Thymus (tissue), 11 donors: ENCODE measurements around the gene ZBTB37. TPM values are rescaled to one million over a fixed set of nuclear protein-coding genes. Genes with fewer than 3 reads are reported as not detected.

ENCODE experiments used
- DNase-seq, 9 donors: peaks; one replicate each; pipeline ENCODE4 v3.0.0-alpha.2; 2013; ENCODE audit warnings: low spot score in 9 of 9, low read depth in 6 of 9, missing footprints in 1 of 9
- H3K27ac ChIP-seq, 2 donors: one replicate each; pipeline ENCODE4 v1.5.1; 2013; ENCODE audit warnings: control low read depth in 1 of 2, low read depth in 1 of 2, low read length in 1 of 2, mild to moderate bottlenecking in 1 of 2, moderate library complexity in 1 of 2
- H3K27me3 ChIP-seq, 2 donors: one replicate each; pipeline ENCODE4 v1.5.1; 2013; ENCODE audit warnings: low read length in 1 of 2; ENCODE audit not compliant: control insufficient read depth in 2 of 2, insufficient read depth in 1 of 2
- H3K36me3 ChIP-seq, 2 donors: one replicate each; pipeline ENCODE4 v1.5.1; 2013; ENCODE audit warnings: low read length in 1 of 2, mild to moderate bottlenecking in 1 of 2, moderate library complexity in 1 of 2; ENCODE audit not compliant: control insufficient read depth in 2 of 2, insufficient read depth in 2 of 2
- H3K4me1 ChIP-seq, 2 donors: one replicate each; pipeline ENCODE4 v1.5.1; 2013; ENCODE audit warnings: low read length in 2 of 2; ENCODE audit not compliant: control insufficient read depth in 2 of 2, insufficient read depth in 2 of 2
- H3K4me3 ChIP-seq, 2 donors: one replicate each; pipeline ENCODE4 v1.5.1; 2013; ENCODE audit warnings: low read length in 2 of 2, control low read depth in 1 of 2, mild to moderate bottlenecking in 1 of 2
- H3K9me3 ChIP-seq, 2 donors: one replicate each; pipeline ENCODE4 v1.5.1; 2013; ENCODE audit warnings: low read length in 1 of 2, mild to moderate bottlenecking in 1 of 2; ENCODE audit not compliant: control insufficient read depth in 2 of 2, insufficient read depth in 1 of 2
- WGBS: extraction: QIAGEN DNeasy Blood & Tissue Kit; methylation state at CpG from one replicate; pipeline ENCODE4 v1.1.7; 2013; 5-methylcytosine and 5-hydroxymethylcytosine counted together
- polyA plus RNA-seq: library from polyadenylated mRNA; stranded (reverse); fragments of 200-250 nt; gene quantifications from one replicate; pipeline ENCODE4 v1.2.3, GENCODE V29; 2013
- total RNA-seq: library from RNA; stranded (reverse); fragments of 120-200 nt; gene quantifications from one replicate; pipeline ENCODE4 v1.2.4, GENCODE V29; 2013
- donor health status: healthy.

ZBTB37 gene
- total and polyA plus RNA-seq, 2 donors, result 4.1 to 4.7 TPM

DNA sequence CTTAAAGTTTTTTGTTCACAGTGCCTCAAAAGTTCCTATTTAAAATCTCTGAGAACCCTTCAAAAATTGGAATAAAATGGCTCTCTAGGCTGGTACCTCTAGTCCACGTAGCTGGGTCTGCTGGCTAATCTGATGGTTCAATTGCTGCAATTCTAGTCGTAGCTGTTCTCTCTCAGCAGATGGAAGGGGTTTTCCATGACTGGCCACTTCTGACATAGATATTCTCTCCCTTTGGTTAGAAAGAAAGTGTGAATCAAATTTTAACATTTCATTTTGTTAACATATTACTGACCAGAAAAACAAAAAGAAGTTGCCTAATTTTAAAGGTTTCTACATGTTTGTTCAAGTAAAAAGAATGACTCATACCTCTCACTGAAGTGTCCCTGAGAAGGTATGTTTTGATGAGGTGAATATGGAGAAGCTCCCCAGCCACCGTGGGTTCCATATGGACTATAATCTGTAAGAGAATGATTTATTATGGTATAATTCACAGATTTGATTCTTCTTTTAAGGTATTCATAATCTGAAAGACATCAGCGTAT lies 78.3 kb downstream of the ZBTB37 start:
- WGBS, result 96% methylated on average over 4 of the region's 4 CpGs
- H3K27ac ChIP-seq, result no peak overlapping the region
- peaks cover 37 to 75% of the 10 kb centered on the region in 2 donors for H3K36me3 ChIP-seq
- no peaks in the 10 kb centered on the region for H3K9me3 ChIP-seq
- DNase-seq, result no peak
- no peaks in the 10 kb centered on the region for H3K4me1 ChIP-seq
- no peak overlapping the region for H3K4me3 ChIP-seq
- no peaks in the 10 kb centered on the region for H3K27me3 ChIP-seq

DNA sequence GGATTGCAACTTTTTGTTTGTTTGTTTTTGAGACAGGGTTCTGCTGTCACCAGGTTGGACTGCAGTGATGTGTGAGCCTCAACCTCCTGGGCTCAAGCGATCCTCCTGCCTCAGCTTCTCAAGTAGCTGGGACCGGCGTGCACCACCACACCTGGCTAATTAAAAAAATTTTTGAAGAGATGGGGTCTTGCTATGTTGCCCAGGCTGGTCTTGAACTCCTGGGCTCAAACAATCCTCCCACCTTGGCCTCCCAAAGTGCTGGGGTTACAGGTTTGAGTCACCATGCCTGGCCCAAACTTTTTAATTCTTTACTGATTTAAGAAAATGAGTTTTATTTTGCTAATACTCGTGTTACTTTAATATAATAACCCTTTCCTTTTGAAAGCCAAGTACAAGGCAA lies 80.4 kb downstream of the ZBTB37 start:
- over 99% methylated on average over 4 of the region's 4 CpGs for WGBS
- Histone ChIP-seq H3K27me3 (no peaks in the 10 kb centered on the region), H3K4me1 (no peaks in the 10 kb centered on the region), H3K27ac (no peak overlapping the region), H3K36me3 (peaks cover 39 to 72% of the 10 kb centered on the region in 2 donors), H3K9me3 (no peaks in the 10 kb centered on the region), H3K4me3 (no peak overlapping the region)
- no peak for DNase-seq

Other genes with a start within 250 kb of the ZBTB37 start
- gene TEX50, start 233.0 kb upstream of the ZBTB37 start, total RNA-seq, result not detected
- gene TEX50, start 233.0 kb upstream of the ZBTB37 start, polyA plus RNA-seq, result not detected
- 0.33 TPM for gene ANKRD45, start 198.5 kb upstream of the ZBTB37 start, total RNA-seq
- gene ANKRD45, start 198.5 kb upstream of the ZBTB37 start, polyA plus RNA-seq, result 0.71 TPM
- gene KLHL20, start 153.4 kb upstream of the ZBTB37 start, total RNA-seq, result 18.0 TPM
- 13.2 TPM for gene KLHL20, start 153.4 kb upstream of the ZBTB37 start, polyA plus RNA-seq
- 14.4 TPM for gene DARS2, start 43.7 kb upstream of the ZBTB37 start, total RNA-seq
- gene DARS2, start 43.7 kb upstream of the ZBTB37 start, polyA plus RNA-seq, result 8.0 TPM
- gene CENPL, start 43.5 kb upstream of the ZBTB37 start, total RNA-seq, result 17.7 TPM
- gene CENPL, start 43.5 kb upstream of the ZBTB37 start, polyA plus RNA-seq, result 6.3 TPM
- gene GAS5, start 391 bp upstream of the ZBTB37 start, total RNA-seq, result 545 TPM
- 1,180 TPM for gene GAS5, start 391 bp upstream of the ZBTB37 start, polyA plus RNA-seq
- 0.14 TPM for gene SERPINC1, start 48.9 kb downstream of the ZBTB37 start, total RNA-seq
- 0.43 TPM for gene SERPINC1, start 48.9 kb downstream of the ZBTB37 start, polyA plus RNA-seq
- 16.5 TPM for gene RC3H1, start 154.0 kb downstream of the ZBTB37 start, total RNA-seq
- 8.8 TPM for gene RC3H1, start 154.0 kb downstream of the ZBTB37 start, polyA plus RNA-seq